ENCODE measurements around the gene ATF7. TPM values are rescaled to one million over a fixed set of nuclear protein-coding genes. Genes with fewer than 3 reads are reported as not detected.

Gene ATF7
- total and polyA plus RNA-seq, 9 of the 15 experiments (the other 6 are each of a cell fraction or from before 2014, with no cell fraction given) = 10.6 to 30.4 (median 20.7) TPM

DNA sequence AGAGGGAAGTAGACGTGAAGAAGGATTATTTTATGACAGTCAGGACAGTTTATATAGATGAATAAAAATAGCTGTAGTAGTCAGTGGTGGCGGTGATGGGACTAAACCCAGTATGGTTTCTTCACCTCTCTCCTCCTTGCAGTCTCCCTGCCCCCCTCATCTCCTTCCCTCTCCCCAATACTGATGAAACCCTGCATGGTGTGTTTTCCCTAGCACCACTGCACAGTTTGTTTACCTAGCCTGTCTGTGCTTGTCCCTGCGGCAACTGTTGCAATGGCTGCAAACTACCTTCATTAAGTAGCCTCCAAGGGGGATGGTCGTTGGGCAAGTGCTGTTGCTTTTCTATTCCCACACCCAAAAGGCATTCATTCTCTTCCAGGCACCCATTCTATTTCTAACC, 159.5 kb downstream of the ATF7 start:
- no peaks in the 10 kb centered on the region for H3K9me1 ChIP-seq (ENCODE audit: control insufficient read depth, insufficient read depth, low read length)
- no peak overlapping the region for H3K9ac ChIP-seq (ENCODE audit: insufficient read depth in 1 of 2, low read depth in 2 of 2, low read length in 2 of 2)
- no peak overlapping the region for H3K27ac ChIP-seq (ENCODE audit: extremely low read depth, low read depth, low read length)
- H3K4me2 ChIP-seq (ENCODE audit: insufficient read depth, low read length) = no peak overlapping the region
- 96% methylated on average over 4 of the region's 4 CpGs for WGBS (ENCODE audit: insufficient coverage, low coverage, missing lambda C conversion rate)
- ChIA-PET POLR2A (interaction anchor here (1.0 to 8.8 kb wide), 3 partner anchors 8 to 16 kb away, joined by 3 to 87 read pairs (median 18); no protein-coding TSS in a partner anchor), CTCF (ENCODE audit: low intra/inter-chr PET ratio) (no interaction called here)
- BruUV-seq (replicated peaks) = no TSS peak
- no peak overlapping the region for H3K4me3 ChIP-seq
- intact Hi-C loops (cut with micrococcal nuclease) = no loop called here
- peaks cover 0 to 3% of the 10 kb centered on the region in 2 experiments; a peak in 1 of 5 replicates for H3K4me1 ChIP-seq (replicated peaks in 1 of 2; ENCODE audit: control insufficient read depth in 2 of 2, insufficient read depth in 2 of 2, low read length in 2 of 2)
- in situ Hi-C loops (cut with MboI) = no loop called here
- ATAC-seq (no peak), DNase-seq (ENCODE audit: extremely low read depth in 1 of 4, low spot score in 3 of 4) (no peak), FAIRE-seq (no peak)
- H3K79me2 ChIP-seq (ENCODE audit: control insufficient read depth, insufficient read depth, low read length) = peaks cover 77% of the 10 kb centered on the region
- TF ChIP-seq, protein P1, sequence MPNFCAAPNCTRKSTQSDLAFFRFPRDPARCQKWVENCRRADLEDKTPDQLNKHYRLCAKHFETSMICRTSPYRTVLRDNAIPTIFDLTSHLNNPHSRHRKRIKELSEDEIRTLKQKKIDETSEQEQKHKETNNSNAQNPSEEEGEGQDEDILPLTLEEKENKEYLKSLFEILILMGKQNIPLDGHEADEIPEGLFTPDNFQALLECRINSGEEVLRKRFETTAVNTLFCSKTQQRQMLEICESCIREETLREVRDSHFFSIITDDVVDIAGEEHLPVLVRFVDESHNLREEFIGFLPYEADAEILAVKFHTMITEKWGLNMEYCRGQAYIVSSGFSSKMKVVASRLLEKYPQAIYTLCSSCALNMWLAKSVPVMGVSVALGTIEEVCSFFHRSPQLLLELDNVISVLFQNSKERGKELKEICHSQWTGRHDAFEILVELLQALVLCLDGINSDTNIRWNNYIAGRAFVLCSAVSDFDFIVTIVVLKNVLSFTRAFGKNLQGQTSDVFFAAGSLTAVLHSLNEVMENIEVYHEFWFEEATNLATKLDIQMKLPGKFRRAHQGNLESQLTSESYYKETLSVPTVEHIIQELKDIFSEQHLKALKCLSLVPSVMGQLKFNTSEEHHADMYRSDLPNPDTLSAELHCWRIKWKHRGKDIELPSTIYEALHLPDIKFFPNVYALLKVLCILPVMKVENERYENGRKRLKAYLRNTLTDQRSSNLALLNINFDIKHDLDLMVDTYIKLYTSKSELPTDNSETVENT (CRISPR knock-in tag; IDR thresholded peaks at IDR 0.05) = no peak
- no peak for TF ChIP-seq ZNF780A (CRISPR knock-in tag; IDR thresholded peaks at IDR 0.05)
- TF ChIP-seq POLR2AphosphoS5 (IDR thresholded peaks at IDR 0.05; ENCODE audit: control insufficient read depth, insufficient read depth, low read depth, low read length) = peak; percentile 19; the same call in 1 of the 2 replicates
- no peak for TF ChIP-seq PURB (CRISPR knock-in tag; IDR thresholded peaks at IDR 0.05; ENCODE audit: low read depth)
- no peak for TF ChIP-seq MCM5 (IDR thresholded peaks at IDR 0.05; ENCODE audit: low read depth)
- TF ChIP-seq RBFOX2 (IDR thresholded peaks at IDR 0.05; ENCODE audit: low read depth, low read length) = peak; percentile 40
- peaks cover 21% of the 10 kb centered on the region for H4K20me1 ChIP-seq (replicated peaks; ENCODE audit: control insufficient read depth, insufficient read depth, low read length)
- no peaks in the 10 kb centered on the region for H3K27me3 ChIP-seq (ENCODE audit: control insufficient read depth in 2 of 2, insufficient read depth in 2 of 2, low read length in 2 of 2)
- H2AFZ ChIP-seq (ENCODE audit: low read depth, low read length) = no peak overlapping the region
- peaks cover 100% of the 10 kb centered on the region for H3K36me3 ChIP-seq (ENCODE audit: control insufficient read depth, insufficient read depth, low read length)
- H3K9me3 ChIP-seq (replicated peaks; ENCODE audit: control insufficient read depth, insufficient read depth, low read depth, low read length) = no peaks in the 10 kb centered on the region

Measured in K562 (cell line).